Activated B cell treated with CpG ODN at 0.5 μM for 24 hours (primary cell): ENCODE results near the gene MCUB. TPM values are rescaled to one million over a fixed set of nuclear protein-coding genes. Genes with fewer than 3 reads are reported as not detected.
A peak's percentile ranks its signal among the peaks of the same experiment; 100 is the strongest.

Experiments used
- ATAC-seq: fragments of 200-7000 bp; cut with Tn5 transposase; one replicate; pipeline ENCODE4 v1.10.0; 2021; ENCODE audit warnings: low read depth, mild to moderate bottlenecking, moderate library complexity
- CTCF ChIA-PET: fragments of 350-600 bp; sonication (Branson Sonifier 250); formaldehyde crosslinking; loops from one replicate; lab custom pipeline; 2021; ENCODE audit warnings: antibody characterized with exemption; lab: Charles Lee
- POLR2A ChIA-PET: fragments of 350-600 bp; sonication (Branson Sonifier 250); formaldehyde crosslinking; loops from one replicate; lab custom pipeline; 2021; ENCODE audit warnings: antibody characterized with exemption; lab: Charles Lee
- DNase-seq: peaks from one replicate; pipeline ENCODE4 v3.0.0; 2022
- H3K27ac Mint-ChIP-seq: one replicate; pipeline ENCODE4 v1.8.0; 2020; ENCODE audit warnings: mixed read lengths
- H3K27me3 Mint-ChIP-seq: one replicate; pipeline ENCODE4 v1.8.0; 2021; ENCODE audit warnings: mixed read lengths
- H3K36me3 Mint-ChIP-seq: one replicate; pipeline ENCODE4 v1.8.0; 2021; ENCODE audit warnings: low read depth, mixed read lengths
- H3K4me1 Mint-ChIP-seq: one replicate; pipeline ENCODE4 v1.8.0; 2021; ENCODE audit warnings: mixed read lengths
- H3K4me3 Mint-ChIP-seq: one replicate; pipeline ENCODE4 v1.8.0; 2020; ENCODE audit warnings: mild to moderate bottlenecking, mixed read lengths
- H3K9me3 Mint-ChIP-seq: one replicate; pipeline ENCODE4 v1.8.0; 2020; ENCODE audit warnings: mixed read lengths
- intact Hi-C: fragments of 100-400 bp; cut with micrococcal nuclease; formaldehyde crosslinking; loops from one replicate; pipeline ENCODE4 v1.15.1; 2024
- total RNA-seq: library from RNA; stranded (reverse); gene quantifications from 2 replicates; pipeline ENCODE4 v1.2.3, GENCODE V29; 2022
- TF ChIP-seq, protein P1 (sequence below): fragments of 200-600 bp; IDR thresholded peaks from one replicate; pipeline ENCODE4 v1.8.0; 2022; ENCODE audit warnings: antibody characterized with exemption, mild to moderate bottlenecking

The MCUB gene
- total RNA-seq, 1 donor from 2014 or later, result 28.9 TPM

GRCh38 chr4:109648266-109648996 lies 88.4 kb downstream of the MCUB start:
- TF ChIP-seq, protein P1, sequence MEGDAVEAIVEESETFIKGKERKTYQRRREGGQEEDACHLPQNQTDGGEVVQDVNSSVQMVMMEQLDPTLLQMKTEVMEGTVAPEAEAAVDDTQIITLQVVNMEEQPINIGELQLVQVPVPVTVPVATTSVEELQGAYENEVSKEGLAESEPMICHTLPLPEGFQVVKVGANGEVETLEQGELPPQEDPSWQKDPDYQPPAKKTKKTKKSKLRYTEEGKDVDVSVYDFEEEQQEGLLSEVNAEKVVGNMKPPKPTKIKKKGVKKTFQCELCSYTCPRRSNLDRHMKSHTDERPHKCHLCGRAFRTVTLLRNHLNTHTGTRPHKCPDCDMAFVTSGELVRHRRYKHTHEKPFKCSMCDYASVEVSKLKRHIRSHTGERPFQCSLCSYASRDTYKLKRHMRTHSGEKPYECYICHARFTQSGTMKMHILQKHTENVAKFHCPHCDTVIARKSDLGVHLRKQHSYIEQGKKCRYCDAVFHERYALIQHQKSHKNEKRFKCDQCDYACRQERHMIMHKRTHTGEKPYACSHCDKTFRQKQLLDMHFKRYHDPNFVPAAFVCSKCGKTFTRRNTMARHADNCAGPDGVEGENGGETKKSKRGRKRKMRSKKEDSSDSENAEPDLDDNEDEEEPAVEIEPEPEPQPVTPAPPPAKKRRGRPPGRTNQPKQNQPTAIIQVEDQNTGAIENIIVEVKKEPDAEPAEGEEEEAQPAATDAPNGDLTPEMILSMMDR, result no peak
- ATAC-seq (peak; percentile 48), DNase-seq (no peak)
- Mint-ChIP-seq H3K4me3 (peak overlapping the region; percentile 39), H3K9me3 (peaks cover 12% of the 10 kb centered on the region), H3K4me1 (peaks cover 35% of the 10 kb centered on the region), H3K27me3 (no peaks in the 10 kb centered on the region), H3K27ac (peak overlapping the region; percentile 74), H3K36me3 (peaks cover 32% of the 10 kb centered on the region)
- intact Hi-C loops, result no loop called here
- ChIA-PET POLR2A (interaction anchor here (0.7 to 1.2 kb wide), 2 partner anchors 88 to 89 kb away, joined by 3 to 8 read pairs; partner anchors contain the start of gene MCUB), CTCF (no interaction called here)

DNA sequence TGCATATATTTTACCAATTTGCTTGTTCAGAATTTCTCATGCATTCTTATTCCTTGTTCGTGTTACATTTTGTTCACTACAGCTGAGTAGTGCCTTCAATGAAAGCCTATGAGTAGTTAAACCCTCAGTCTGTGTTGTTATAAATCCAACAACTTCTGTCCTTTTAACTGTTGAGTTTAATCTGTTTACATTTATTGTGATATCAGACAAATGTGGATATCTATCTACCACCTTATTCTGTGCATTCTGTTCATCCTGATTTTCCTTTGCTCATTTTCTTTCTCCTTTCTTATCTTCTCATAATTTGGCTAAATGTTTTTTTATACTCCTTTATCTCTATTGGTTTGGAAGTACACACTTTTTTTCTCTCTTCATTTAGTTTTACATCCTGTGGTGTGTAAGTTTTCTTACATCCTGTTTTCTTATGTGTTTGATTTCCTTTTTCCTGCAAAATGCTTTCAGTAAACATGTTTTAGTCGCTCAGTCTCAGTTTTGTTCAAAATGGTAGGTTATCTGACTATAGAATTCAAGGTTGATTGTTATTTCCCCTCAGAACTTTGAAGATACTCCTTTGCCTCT lies 89.0 kb downstream of the MCUB start:
- Mint-ChIP-seq H3K27me3 (no peaks in the 10 kb centered on the region), H3K4me1 (peaks cover 35% of the 10 kb centered on the region), H3K4me3 (peak overlapping the region; percentile 45), H3K27ac (peak overlapping the region; percentile 71), H3K9me3 (peaks cover 13% of the 10 kb centered on the region), H3K36me3 (peaks cover 33% of the 10 kb centered on the region)
- CTCF ChIA-PET, result no interaction called here
- intact Hi-C loops, result no loop called here
- TF ChIP-seq, protein P1, result no peak
- ATAC-seq (no peak), DNase-seq (no peak)
- POLR2A ChIA-PET, result interaction anchor here (0.7 to 1.2 kb wide), 2 partner anchors 89 to 90 kb away, joined by 3 to 8 read pairs; partner anchors contain the start of gene MCUB

GRCh38 chr4:109649872-109650271 lies 89.8 kb downstream of the MCUB start:
- intact Hi-C loops, result loop anchor here (1.0 to 5.0 kb wide), 2 partner anchors 52 to 90 kb away; partner anchors contain the start of genes CASP6 and MCUB
- H3K9me3 Mint-ChIP-seq, result peaks cover 13% of the 10 kb centered on the region
- H3K4me3 Mint-ChIP-seq, result no peak overlapping the region
- H3K27ac Mint-ChIP-seq, result peak overlapping the region; percentile 25
- peaks cover 36% of the 10 kb centered on the region for H3K36me3 Mint-ChIP-seq
- no peak for DNase-seq
- H3K27me3 Mint-ChIP-seq, result no peaks in the 10 kb centered on the region
- ATAC-seq, result peak; percentile 75
- CTCF ChIA-PET, result no interaction called here
- TF ChIP-seq, protein P1, result no peak
- H3K4me1 Mint-ChIP-seq, result peaks cover 36% of the 10 kb centered on the region
- POLR2A ChIA-PET, result interaction anchor here (0.9 to 1.0 kb wide), 2 partner anchors 89 to 91 kb away, joined by 3 to 5 read pairs; no protein-coding TSS in a partner anchor

- DNase-seq (no peak), ATAC-seq (no peak)
- Mint-ChIP-seq H3K27ac (no peak overlapping the region), H3K4me3 (no peak overlapping the region), H3K4me1 (peaks cover 10% of the 10 kb centered on the region), H3K27me3 (no peaks in the 10 kb centered on the region), H3K36me3 (peaks cover 37% of the 10 kb centered on the region), H3K9me3 (peaks cover 8% of the 10 kb centered on the region)
- TF ChIP-seq, protein P1, result no peak
- POLR2A ChIA-PET, result interaction anchor here (0.6 kb wide), 1 partner anchor 95 kb away, joined by 6 read pairs; the partner anchor contains the start of gene MCUB
- CTCF ChIA-PET, result no interaction called here
- intact Hi-C loops, result no loop called here
Measured at GRCh38 chr4:109655396-109655795, 95.3 kb downstream of the MCUB start.

GRCh38 chr4:109657854-109658418 lies 97.9 kb downstream of the MCUB start:
- TF ChIP-seq, protein P1, result no peak
- CTCF ChIA-PET, result interaction anchor here (0.7 kb wide), 1 partner anchor 190 kb away, joined by 3 read pairs; no protein-coding TSS in a partner anchor

More at GRCh38 chr4:109657854-109658418, 97.9 kb downstream of the MCUB start:
- intact Hi-C loops, result no loop called here
- DNase-seq, result no peak
- peaks cover 2% of the 10 kb centered on the region for H3K9me3 Mint-ChIP-seq
- H3K4me3 Mint-ChIP-seq, result no peak overlapping the region
- peaks cover 6% of the 10 kb centered on the region for H3K4me1 Mint-ChIP-seq
- no peak overlapping the region for H3K27ac Mint-ChIP-seq
- peaks cover 39% of the 10 kb centered on the region for H3K36me3 Mint-ChIP-seq
- no peak for ATAC-seq
- POLR2A ChIA-PET, result no interaction called here
- no peaks in the 10 kb centered on the region for H3K27me3 Mint-ChIP-seq
